Measurements from ENCODE around the gene P2RY12.

- no peak for TF ChIP-seq CTCF (IDR thresholded peaks at IDR 0.05)
- TF ChIP-seq POLR2A (IDR thresholded peaks at IDR 0.05): no peak
Measured at GRCh38 chr3:151393941-151394340, 9.4 kb upstream of the P2RY12 start.
